Measurements from ENCODE around the gene RAD9A. TPM values are rescaled to one million over a fixed set of nuclear protein-coding genes. Genes with fewer than 3 reads are reported as not detected.

The RAD9A gene
- total and polyA plus RNA-seq, 9 donors = 3.1 to 51.7 (median 20.3) TPM

DNA sequence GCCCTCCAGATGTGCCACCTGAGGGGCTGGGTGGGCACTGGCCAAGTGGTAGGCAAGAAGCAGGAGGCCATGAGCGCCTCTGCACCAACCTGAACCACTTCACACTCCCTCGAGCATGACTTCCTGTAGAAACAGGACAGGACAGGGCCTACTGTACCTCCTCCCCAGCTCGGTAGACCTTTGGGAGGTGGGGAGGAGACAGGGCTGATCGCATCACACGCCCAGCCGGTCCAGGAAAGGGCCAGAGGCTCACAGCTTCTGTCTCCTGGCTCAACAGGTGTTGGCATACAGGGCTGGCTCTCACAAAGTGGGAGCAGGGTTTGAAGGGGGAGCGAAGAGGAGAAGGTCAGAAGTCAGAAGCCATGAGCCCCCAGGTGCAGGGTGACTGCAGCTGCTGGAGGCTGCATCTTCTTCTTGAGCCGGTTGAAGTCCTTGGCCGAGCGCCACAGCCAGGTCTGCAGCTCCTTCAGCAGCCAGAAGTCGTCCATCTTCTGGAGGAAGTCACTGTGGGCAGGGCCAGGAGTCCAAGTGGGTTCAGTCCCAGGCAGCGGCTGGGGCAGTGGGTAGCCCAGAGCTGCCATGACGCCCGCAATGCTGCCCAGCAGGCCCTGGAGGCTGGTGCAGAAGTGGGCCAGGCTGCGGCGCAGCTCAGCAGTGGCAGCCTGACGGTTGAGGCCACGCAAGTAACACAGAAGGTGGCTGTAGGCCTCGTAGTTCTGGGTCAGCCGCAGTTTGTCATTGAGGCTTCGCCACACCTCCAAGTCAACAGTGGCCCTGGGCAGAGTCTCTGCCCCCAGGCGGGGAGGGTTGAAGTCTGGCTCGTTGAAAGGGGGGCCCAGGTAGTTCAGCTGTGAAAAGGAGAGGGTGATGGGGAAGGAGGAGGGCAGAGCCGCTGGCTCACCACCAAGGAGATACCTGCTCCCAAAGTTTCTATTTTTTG, 26.7 kb upstream of the RAD9A start:
- H3K27me3 ChIP-seq = no peaks in the 10 kb centered on the region
- TF ChIP-seq EP300 (IDR thresholded peaks at IDR 0.05) (no peak), POLR2A (IDR thresholded peaks at IDR 0.05) (no peak)
- TF ChIP-seq, protein P1, sequence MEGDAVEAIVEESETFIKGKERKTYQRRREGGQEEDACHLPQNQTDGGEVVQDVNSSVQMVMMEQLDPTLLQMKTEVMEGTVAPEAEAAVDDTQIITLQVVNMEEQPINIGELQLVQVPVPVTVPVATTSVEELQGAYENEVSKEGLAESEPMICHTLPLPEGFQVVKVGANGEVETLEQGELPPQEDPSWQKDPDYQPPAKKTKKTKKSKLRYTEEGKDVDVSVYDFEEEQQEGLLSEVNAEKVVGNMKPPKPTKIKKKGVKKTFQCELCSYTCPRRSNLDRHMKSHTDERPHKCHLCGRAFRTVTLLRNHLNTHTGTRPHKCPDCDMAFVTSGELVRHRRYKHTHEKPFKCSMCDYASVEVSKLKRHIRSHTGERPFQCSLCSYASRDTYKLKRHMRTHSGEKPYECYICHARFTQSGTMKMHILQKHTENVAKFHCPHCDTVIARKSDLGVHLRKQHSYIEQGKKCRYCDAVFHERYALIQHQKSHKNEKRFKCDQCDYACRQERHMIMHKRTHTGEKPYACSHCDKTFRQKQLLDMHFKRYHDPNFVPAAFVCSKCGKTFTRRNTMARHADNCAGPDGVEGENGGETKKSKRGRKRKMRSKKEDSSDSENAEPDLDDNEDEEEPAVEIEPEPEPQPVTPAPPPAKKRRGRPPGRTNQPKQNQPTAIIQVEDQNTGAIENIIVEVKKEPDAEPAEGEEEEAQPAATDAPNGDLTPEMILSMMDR (IDR thresholded peaks at IDR 0.05) = no peak
- H3K27ac ChIP-seq = peak overlapping the region; percentile 37 to 75
- intact Hi-C loops (cut with DNase I) = no loop called here
- H3K4me3 ChIP-seq = no peak overlapping the region
- no peaks in the 10 kb centered on the region for H3K9me3 ChIP-seq
- WGBS, 3 donors = 81 to 87% (median 82%) methylated on average over 24 of the region's 24 CpGs
- H3K4me1 ChIP-seq (ENCODE audit: insufficient read depth) = peaks cover 14% of the 10 kb centered on the region
- no peaks in the 10 kb centered on the region for H3K36me3 ChIP-seq
- DNase-seq = peak in 1 of 5 donors; percentile 37

DNA sequence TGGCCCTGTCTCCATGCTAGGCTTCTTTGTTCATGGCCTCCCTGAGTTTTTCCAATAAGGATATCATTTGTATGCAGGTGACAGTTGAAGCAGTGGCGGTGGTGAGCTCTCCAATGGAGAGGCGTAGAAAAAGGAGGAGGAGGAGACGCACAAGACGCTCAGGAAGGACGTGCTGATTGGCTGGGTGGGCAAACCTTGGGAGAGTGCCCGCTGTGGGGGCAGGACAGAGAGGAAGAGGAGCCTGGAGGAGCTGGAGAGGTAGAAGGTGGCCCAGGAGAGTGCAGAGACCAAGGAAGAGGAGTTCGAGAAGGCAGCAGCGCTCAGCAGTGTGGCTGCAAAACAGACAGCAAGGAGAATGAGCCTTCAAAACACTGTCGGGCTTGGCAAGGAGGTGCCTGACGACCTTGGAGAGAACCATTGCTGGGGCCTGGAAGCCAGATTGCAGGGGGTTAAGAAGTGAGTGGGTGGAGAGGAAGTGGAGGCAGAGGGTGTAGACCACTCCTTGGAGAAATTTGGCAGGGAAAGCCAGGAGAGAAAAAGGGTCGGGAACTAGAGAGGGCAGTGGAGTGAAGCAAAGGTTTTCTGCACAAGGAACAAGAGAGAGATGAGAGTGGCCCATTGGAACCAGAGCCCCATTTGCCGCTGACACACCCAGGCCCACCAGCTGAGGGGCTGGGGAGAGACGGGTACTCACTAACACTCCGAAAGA, 25.9 kb upstream of the RAD9A start:
- no peaks in the 10 kb centered on the region for H3K27me3 ChIP-seq
- H3K9me3 ChIP-seq = no peaks in the 10 kb centered on the region
- H3K4me3 ChIP-seq = no peak overlapping the region
- WGBS, 3 donors = 8 to 24% (median 20%) methylated on average over 14 of the region's 14 CpGs
- intact Hi-C loops (cut with DNase I) = no loop called here
- TF ChIP-seq, protein P1 (IDR thresholded peaks at IDR 0.05) = no peak
- no peak for TF ChIP-seq EP300 (IDR thresholded peaks at IDR 0.05)
- no peak for TF ChIP-seq POLR2A (IDR thresholded peaks at IDR 0.05)
- H3K36me3 ChIP-seq = no peaks in the 10 kb centered on the region
- peaks cover 21% of the 10 kb centered on the region for H3K4me1 ChIP-seq (ENCODE audit: insufficient read depth)
- H3K27ac ChIP-seq = peak overlapping the region; percentile 37 to 75
- peak; percentile 52 to 78 (median 69) for DNase-seq

DNA sequence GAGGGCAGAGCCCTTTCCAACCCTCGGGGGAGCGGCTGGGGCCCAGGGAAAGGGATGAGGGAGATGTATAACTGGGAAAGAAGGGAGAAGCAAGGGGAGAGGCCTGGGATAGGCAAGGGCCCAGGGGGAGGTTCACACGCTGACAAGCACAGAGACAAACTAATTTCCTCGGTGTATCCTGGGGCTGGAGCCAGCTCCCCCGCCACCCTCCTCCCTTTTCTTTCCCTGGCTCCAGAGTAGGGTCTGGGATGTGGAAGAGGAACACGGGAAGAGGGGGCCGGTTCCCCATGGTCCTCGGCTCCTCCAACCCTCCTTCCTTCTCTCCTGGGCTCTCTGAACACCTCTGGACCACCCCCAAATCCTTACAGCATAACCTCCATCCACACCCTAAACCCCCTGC, 25.2 kb upstream of the RAD9A start:
- Histone ChIP-seq H3K27me3 (no peaks in the 10 kb centered on the region), H3K36me3 (no peaks in the 10 kb centered on the region), H3K4me1 (ENCODE audit: insufficient read depth) (peaks cover 27% of the 10 kb centered on the region), H3K9me3 (no peaks in the 10 kb centered on the region), H3K27ac (peak overlapping the region; percentile 37 to 75), H3K4me3 (peak overlapping the region; percentile 0)
- intact Hi-C loops (cut with DNase I) = no loop called here
- TF ChIP-seq EP300 (IDR thresholded peaks at IDR 0.05) = no peak
- TF ChIP-seq, protein P1 (IDR thresholded peaks at IDR 0.05) = no peak
- TF ChIP-seq POLR2A (IDR thresholded peaks at IDR 0.05) = no peak
- 7 to 9% (median 7%) methylated on average over 8 of the region's 8 CpGs for WGBS, 3 donors
- DNase-seq = peak in 4 of 5 donors; percentile 64 to 83 (median 77)

DNA sequence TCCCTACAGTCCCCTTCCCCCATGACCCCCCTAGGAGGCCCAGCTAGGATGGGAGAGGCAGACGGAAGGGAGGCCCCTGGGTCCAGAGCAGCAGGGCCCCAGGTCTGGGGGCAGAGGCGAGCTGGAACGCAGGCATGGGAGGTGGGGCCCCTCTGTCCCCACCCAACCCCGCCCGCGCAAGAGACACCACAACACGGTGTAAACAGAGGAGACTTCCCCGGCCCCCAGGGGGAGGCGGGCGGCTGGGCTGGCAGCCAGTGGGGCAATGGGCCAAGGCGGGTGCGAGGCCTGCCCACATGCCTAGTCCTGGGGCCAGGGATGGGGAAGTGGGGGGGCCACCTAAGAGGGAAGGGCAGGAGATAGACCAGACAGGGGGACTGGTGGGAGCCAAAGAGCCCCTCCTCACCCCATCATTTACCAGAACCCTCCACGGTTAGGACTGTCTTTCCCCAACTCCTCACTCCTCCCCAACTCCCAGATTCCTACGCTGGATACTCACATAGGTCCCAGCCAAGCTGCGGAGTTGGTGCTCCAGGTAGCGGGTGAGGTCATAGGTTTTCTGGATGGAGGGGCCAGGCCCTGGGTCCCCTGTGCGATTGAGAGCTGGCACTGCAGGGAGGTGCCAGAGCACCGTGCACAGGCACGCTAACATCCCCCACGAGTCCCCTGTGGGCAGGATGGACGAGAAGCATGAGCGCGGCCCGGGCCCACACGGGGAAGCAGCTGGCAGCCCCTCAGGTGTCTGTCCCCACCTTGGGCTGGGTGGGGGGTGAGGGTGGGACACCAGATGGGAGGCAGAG, 24.6 kb upstream of the RAD9A start:
- WGBS, 3 donors = 40 to 46% (median 41%) methylated on average over 24 to 25 of the region's 25 CpGs
- DNase-seq = peak in 4 of 5 donors; percentile 64 to 77 (median 73)
- H3K27ac ChIP-seq = peak overlapping the region; percentile 37 to 75
- H3K36me3 ChIP-seq = no peaks in the 10 kb centered on the region
- no peaks in the 10 kb centered on the region for H3K27me3 ChIP-seq
- H3K9me3 ChIP-seq = no peaks in the 10 kb centered on the region
- H3K4me3 ChIP-seq = peak overlapping the region; percentile 0
- intact Hi-C loops (cut with DNase I) = no loop called here
- TF ChIP-seq, protein P1 (IDR thresholded peaks at IDR 0.05) = no peak
- TF ChIP-seq POLR2A (IDR thresholded peaks at IDR 0.05) = no peak
- no peak for TF ChIP-seq EP300 (IDR thresholded peaks at IDR 0.05)
- H3K4me1 ChIP-seq (ENCODE audit: insufficient read depth) = peaks cover 32% of the 10 kb centered on the region

All from ovary (tissue), 9 donors.